GM19455 (cell line): Measurements from ENCODE around the gene HAL.

Experiments
- ATAC-seq: cut with Tn5 transposase; IDR thresholded peaks from one replicate; pipeline ENCODE4 v1.9.1; 2021; ENCODE audit not compliant: unreplicated experiment

Gene HAL

DNA sequence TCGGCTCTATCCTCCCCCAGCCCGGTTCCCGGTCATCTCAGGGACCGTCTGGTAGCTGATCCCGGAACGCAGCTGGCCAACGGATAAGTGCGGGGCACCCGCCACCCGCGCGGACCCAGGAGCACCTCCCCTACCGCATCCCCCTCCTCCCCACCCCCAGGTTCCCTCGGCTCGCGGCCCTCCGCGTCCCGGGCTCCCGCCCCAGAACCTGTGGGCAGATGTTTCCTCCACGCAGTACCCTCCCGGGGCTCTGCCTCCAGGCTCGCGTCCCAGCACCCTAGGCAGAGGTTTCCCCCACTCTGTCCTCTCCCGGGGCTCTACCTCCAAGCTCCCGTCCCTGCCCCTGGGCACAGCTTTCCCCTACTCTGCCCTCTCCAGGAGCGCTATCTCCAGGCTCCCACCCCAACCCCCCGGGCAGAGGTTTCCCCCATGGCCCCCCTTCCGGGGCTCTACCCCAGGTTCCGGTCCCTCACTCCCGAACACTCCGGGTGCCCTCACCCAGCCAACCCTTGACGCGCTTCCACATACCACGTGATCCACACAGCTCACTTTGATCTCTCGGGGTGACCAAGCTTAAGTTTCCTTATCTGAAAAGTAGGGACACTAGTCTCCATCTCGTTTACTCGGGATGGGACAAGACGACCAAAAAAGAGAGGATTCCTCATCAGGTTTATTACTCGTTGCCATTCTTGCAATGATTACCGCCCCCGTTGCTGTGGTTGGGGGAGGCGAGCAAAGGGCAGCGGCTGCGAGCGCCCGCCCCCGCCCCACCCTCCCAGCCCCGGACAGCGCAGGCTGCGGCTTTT is 53.4 kb downstream of the HAL start, which contains the start of gene CCDC38:
Gene CCDC38 (minus strand): TSS at position 91 of the 806 bp plus-strand sequence. CDS start 6,105 bp downstream, outside the sequence.
- ATAC-seq, result peak; percentile 99

- no peak for ATAC-seq
These were observed 54.0 kb downstream of the HAL start for GRCh38 chr12:95942101-95942523.

- no peak for ATAC-seq
These were observed 55.6 kb downstream of the HAL start for GRCh38 chr12:95940514-95940913.
